Right lobe of liver (tissue), 4 donors: ENCODE measurements around the gene TNS3.

Experiments
- CTCF ChIP-seq, 4 donors: fragments of 200-600 bp in 3 of 4; fragments of 450-650 bp in 1 of 4; IDR thresholded peaks; one replicate each; pipeline versions ENCODE4 v1.5.1 to v1.8.0; 2016 to 2022; ENCODE audit warnings: antibody characterized with exemption in 4 of 4, mild to moderate bottlenecking in 2 of 4
- POLR2A ChIP-seq: fragments of 450-650 bp; IDR thresholded peaks from one replicate; pipeline ENCODE4 v1.6.1; 2017; ENCODE audit warnings: antibody characterized with exemption, mild to moderate bottlenecking
- donor health status: DM: no; HTN: no; CAD: no.
- donor health status: DM: no; HTN: no; CAD: no.
- donor health status: DM: no; HTN: yes; CAD: no.

GRCh38 chr7:47366960-47367359, 215.0 kb downstream of the TNS3 start:
- TF ChIP-seq POLR2A (no peak), CTCF (IDR thresholded peaks at IDR 0.05) (no peak)
